GM21526 (cell line): Measurements from ENCODE around the gene GALNT2.

Experiments
- ATAC-seq: cut with Tn5 transposase; IDR thresholded peaks from one replicate; pipeline ENCODE4 v1.9.1; 2021; ENCODE audit warnings: moderate library complexity; ENCODE audit not compliant: unreplicated experiment, low FRiP score

Gene GALNT2

DNA sequence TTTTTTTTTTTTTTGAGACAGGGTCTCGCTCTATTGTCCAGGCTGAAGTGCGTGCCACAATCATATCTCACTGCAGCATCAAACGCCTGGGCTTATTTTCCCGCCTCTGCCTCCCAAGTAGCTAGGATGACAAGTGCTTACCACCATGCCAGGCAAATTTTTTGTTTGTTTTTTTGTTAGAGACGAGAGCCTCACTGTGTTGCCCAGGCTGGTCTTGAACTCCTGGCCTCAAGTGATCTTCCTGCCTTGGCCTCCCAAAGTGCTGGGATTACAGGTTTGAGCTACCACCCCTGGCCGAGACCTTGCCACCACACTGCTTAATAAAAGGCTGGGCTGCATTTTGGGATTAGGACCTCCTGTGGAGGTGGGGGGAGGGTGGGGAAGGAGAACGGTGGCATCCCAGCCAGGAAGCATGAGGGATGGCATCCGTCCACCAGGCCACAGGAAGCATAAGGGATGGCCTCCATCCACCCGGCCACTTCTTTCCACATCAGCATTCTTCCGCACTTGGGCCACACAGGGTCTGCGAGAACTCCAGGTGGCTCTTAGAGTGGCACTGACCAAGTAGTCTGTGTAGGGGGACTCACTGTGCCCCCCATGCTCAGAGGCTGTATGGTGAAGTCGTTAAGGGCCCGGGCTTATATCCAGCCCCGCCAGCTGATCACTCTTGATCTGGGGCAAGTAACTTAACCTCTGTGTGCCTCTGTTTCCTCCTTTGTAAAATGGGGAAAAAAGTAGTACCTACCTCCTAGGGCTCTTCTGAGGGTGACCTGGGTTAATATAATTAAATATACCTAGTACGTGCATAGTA is 75.0 kb downstream of the GALNT2 start:
- no peak for ATAC-seq

DNA sequence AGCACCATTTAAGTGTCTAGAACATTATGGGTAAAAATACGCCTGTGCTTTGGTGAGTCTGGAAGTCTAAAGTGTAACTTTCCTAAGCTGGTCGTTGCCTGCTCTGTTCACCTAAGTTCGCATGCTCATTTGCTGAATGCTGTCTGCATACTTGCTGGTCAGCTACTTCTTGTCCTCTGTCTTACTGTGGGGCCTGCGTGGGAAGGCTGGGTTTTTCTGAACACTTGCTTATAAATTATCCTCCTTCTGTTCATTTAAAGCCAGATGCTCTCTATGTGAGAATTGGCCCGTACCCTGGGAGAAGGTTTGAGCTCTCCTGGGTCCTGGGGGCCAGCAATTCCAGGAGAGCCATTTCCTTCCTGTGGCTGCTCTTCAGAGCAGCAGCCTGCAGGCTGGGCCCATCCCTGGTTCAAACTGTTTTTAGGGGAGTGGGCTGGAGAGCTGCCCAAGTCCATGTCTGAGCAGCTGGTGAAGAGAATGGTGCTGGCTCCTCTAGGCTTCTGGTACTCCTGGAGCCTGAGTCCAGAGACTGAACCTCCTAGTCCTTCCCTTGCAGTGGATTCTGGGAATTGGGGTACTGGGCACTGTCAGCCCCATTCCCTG is 75.7 kb downstream of the GALNT2 start:
- no peak for ATAC-seq

DNA sequence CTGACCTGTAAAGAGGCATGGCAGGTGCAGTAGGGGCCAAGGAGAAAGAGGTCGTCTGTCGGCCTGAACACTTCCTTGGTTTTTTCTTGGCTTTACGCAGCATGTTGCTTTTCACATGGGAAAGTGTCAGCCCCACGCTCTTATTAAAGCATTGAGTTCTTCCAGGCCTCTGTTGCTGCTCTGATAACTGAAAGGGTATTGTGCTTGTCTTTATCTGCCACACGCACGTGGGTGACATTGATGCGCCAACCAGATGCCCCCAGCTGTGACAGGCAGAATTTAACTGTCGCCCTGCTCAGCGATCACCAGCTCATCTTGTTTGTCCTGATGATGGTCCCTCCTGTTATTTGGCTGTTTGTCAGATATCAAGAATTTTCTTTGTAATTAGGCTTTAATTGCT is 76.5 kb downstream of the GALNT2 start:
- no peak for ATAC-seq

DNA sequence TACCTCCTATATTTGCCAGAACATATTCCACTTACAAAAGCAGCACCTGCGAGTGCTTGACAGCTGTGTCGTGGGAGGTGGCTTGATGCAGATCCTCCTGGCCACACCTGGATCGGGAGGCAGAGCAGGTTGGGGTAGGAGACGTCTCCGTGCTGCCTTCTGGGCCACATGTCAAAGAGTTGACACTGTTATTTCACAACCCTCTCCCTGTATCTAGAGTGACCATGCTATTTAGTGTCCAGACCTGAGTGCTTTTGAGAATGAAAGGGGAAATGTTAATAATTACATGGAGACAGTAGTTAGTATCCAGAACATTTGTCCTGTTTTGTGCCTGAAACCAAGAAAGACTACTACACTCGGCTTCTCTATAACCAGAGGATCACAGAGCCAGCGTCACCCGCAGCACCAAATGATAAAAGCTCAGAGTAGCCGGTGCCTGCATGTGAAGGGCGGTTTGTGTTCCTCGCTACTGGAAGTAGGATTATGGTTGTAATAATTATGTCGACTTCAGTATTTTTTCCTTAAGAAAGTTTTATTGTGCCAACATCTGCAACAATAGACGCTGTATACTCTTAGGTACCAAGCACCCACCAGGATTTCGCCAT is 77.1 kb downstream of the GALNT2 start:
- ATAC-seq, result no peak

DNA sequence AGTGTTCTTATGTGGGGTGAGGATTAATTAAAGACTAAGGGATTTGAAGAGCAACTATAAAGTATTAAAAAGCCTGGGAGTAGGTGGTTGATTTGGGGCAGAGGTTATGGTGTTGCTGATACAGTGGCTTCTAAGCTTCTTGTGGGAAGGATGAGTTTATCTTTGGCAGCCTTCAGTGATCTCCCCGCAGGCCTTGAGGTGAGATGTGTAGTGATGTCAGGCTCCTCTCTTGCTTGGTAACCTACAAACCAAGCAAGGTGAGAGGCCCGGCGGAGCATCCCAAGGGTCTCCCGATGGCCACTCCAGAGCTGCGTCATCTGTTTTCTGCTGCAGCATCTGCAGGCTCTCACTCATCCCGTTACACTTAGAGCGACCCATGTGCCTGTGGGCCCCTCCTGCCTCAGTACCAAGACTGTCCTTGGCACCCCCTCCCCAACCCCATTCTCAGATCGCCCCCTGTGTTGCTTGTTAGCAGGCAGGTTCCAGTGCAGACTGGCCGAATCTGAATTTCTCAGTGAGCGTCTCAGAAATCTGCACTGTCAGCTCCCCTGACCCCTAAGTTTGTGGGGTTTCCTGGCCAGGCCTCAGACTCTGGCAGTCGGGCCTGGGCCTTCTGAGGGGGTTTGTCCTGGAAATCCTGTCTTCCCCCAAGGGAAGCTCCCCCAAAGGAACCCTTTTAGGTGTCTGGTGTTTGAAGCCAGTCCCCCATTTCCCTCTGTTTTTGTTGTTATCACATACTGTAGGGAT is 77.9 kb downstream of the GALNT2 start:
- ATAC-seq, result no peak

DNA sequence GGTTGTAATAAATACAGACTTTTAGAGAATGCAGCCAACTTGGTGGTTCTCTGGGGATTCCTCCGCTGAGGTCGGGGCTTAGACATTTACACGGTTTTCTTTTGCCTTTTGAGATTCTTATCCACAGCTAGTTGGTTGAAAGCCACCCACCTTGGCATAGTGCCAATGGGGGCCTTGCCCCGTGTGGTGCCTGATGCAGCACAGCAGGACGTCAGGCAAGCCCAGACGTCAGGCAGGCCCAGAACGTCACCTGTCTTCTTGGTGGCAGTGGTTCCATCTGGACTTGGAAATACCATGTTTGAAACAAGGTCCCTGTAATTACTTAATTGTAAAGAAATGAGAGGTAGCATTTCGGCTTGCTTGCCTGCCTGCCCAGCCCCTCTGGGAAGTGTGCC is 78.5 kb downstream of the GALNT2 start:
- ATAC-seq, result no peak

DNA sequence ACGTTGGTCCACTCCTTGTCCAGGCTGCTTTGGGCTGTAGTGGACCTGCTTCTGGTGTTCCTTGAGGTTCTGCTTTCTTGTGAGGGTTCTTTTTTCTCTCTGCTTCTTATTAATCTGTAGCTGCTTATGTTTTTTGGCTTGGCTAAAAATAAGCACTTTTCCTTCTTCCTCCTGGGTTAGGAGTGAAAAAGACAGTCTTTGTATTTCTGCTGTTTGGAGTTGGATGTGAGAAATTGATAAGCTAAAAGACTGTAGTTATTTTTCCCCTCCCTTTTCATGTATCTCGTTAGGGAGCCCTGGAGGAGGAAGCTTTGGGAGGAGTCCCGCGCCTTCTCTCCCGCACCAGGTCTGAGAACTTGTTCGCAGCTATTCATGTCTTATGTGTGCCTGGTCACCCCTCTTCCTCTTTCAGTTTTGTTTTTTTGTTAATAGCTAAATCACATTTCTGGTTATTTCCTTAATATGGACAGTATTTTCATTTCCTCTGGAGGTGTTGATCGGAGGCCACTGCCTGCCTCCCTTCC is 79.0 kb downstream of the GALNT2 start:
- no peak for ATAC-seq

DNA sequence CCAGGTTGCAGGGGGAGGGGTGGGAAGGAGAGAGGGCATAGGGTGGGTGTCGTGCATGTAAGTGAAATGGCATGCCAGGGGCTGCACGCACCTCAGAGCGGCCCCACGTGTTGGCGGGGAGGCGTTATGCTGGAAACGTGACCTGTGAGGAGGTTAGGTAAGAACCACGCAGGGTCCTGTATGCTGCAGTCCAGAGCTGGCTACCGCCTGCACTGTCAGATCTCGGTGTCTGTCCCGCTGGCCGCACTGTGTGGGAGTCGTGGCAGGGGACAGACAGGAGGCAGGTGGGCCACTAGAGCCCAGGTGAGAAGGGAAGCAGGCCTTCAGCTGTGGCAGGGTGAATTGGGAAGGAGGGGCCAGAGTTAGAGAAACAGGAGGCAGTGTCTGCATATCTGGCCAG is 79.7 kb downstream of the GALNT2 start:
- ATAC-seq, result no peak

DNA sequence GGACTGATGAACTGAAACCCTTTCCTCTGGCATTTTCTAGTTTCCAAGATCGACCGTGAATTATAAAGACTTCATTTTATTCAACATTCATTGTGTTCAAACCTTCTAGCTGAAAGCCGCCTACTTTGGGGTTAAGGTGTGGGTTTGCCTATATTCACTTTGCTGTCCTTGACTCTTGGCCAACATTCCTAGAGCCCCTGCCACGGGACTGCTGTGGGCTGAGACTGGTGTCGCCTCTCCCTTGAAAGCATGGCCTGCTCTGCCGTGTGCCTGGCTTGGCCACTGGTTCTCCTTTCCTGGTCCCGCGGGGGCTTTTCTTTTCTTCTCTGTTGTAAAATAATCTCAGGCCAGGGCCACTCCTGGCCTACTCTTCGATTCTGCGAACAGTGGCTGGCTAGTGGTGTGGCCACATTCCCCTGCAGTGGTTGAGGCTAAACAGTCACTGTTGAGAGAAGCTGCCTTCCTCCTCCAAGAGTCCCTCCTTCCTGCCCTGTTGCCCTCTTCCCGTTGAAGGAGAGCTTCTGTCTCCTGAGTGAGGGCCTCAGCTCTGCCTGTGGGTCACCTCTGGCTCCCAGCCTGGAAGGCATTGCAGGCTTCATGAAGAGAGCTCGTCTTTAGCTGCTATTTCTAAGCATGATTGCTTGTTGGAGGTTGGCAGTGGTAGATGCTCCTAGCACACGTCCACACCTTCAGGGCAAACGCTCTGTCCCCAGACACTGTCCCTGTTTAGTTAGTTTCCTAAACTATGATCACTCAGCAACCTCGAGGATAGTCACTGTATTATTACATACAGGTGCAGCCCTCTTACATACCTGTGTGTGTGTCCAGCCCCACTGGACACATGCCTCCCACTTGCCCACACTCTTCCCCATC is 80.5 kb downstream of the GALNT2 start:
- ATAC-seq, result no peak

DNA sequence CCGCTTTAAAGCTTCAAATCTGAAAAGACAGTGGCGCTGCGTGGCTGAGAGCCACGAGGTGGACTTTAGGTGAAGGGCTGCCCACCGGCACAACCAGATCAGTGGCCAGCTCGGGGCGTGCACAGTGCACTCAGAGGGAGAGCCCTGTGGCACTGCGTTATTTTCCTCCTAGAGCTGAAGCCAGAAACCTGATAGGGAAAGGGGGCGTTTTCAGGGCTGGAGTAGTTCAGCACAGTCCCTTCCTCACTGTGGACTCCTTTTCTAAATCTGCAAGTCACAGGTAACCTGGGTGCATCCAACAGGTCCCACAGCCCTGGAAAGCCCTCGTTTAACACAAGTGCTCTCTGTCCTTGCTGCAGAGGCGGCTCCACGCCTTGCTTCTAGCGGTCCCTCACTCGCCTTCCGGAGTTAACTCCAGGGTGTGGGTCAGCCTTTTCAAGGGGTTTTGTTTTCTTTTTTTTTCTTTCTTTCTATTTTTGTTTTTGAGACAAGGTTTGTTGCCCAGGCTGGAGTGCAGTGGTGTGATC is 81.2 kb downstream of the GALNT2 start:
- ATAC-seq, result no peak

DNA sequence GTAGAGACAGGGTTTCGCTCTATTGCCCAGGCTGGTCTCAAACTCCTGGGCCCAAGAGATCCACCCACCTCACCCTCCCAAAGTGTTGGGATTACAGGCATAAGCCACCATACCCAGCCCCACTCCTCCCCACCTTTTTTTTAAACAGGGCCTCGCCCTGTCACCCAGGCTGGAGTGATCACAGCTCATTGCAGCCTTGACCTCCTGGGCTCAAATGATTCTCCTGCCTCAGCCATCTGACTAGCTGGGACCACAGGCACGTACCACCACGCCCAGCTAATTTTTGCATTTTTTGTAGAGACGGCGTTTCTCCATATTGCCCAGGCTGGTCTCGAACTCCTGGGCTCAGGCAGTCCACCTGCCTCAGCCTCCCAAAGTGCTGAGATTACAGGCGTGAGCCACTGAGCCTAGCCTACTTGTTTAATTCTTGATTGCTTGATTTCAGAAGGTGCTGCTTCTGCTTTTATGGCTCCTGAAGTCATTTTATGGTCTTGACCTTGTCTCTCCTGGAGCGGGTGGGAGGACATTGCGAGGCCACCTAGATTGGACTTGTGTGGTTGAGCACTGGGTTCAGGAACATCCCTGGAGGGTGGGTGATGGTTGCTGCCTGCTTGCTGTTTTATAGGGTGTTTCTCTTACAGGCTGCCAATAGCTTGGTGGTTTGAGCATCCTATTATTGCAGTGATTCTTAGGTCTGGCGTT is 81.9 kb downstream of the GALNT2 start:
- ATAC-seq, result no peak

DNA sequence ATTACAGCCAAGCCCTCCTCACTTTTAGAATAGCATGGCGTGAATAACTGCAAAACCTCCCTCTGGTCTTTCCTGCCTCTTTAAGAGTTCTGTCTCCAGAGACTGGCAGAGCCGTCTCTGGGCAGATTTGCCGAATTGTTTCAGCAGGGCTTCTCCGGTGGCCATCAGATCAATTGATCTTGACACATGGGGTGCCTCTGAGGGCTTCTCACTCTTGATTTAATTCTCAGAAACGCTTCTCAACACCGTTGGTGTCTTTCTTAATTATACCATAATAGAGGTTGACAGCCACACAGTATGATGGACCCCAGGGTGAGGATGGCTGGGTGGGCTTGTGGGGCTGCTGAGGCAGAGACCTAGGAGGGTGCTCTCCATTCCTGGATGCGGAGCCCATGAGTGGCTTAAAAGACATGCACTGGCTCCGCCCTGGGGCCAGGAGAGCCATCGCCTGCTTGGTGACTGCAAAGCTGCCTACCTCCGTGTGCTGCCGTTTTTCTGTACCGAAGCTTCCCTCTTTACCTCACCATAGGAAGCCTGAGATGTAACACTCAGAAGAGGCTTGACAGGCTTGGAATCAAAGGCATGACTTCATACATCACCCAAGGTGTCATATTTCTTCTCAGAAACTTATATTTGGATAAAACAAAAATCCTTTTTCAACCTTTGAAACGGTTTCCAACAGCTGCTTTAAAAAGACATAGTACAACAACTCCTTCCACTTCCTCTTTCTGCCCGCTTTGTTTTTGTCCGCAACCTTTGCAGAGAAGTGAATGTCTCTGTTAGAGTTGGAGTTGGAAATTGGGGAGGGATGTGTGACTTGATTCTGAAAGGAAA is 82.9 kb downstream of the GALNT2 start:
- ATAC-seq, result peak; percentile 74

DNA sequence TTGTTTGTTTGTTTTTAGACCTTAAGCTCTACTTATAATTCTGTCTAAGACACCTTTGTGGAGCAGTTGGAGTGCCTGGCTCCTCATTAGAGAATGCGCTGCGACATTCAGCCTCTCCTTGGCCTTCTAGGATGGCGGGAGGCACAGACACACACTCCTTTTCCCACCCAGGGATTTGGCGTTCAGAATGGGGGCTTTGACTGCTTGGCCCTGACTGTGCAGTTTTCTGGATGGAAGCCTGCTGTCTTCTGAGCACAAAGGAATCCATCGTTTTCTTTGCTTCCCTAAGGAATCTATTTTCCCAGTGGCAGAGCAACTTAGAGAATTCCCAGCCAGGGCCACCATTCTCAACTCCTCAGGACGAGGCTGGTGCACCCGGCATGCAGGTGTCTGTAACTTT is 83.6 kb downstream of the GALNT2 start:
- ATAC-seq, result no peak

DNA sequence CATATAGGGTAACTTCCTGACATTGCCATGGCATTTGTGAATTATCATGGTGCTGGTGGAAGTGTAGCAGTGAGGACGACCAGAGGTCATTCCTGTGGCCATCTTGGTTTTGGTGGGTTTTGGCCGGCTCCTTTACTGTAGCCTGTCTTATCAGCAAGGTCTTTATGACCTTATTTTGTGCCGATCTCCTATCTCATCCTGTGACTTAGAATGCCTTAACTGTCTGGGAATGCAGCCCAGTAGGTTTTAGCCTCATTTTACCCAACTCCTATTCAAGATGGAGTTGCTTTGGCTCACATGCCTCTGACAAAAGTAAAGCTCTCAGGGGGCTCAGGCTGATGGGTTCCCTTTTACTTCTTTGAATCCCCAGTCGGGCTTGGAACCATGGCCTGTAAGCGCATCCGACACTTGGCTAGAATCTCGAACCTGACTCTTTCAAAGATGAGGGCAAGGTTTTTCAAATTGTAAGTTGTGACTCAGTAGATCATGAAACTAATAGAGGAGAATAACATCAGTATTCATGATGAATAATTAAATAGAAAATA is 85.0 kb downstream of the GALNT2 start:
- ATAC-seq, result no peak

DNA sequence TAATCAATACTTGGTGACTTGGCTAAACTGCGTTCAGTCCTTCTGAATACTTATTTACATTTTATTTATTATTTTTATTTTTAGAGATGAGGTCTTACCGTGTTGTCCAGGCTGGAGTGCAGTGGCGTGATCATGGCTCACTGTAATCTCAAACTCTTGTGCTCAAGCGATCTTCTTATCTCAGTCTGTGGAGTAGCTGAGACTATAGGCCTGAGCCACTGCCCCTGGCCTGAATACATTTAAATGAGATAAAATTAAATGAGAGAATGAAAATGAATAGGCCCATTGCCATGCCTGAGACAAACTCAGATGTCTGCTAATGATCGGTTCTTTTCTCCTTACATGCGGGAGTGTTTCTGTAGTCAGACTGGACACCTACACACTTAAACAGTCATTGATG is 86.0 kb downstream of the GALNT2 start:
- no peak for ATAC-seq

DNA sequence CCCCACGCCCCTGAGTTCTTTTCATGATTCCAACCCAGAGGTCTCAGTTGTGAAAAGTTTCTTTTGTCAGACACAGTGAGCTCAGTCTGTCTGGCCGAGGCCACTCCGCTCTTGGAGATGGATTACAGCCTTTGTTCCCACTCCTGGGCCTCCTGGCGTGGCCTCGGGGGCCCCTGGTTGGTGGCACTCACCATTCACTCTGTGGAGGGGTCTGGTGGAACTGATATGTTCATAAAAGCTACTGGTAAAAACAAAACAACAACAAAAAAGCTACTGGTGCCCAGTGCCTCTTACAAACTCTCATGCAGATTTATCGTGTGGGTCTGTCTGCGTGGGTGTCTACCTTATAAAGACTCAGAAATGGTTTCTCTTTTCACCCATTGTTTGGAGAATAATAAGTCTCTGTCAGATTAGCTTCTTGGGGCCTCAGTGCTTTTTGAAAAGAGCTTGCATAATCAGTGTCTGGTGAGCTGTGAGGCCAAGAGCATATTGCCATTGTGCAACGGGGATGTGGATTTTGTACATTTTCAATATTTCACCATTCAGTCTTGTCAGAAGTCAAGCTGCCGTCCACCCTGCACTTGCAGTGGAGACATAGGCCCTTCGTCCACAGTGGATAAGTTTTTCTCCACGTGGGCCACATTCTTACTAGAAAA is 86.7 kb downstream of the GALNT2 start:
- no peak for ATAC-seq

DNA sequence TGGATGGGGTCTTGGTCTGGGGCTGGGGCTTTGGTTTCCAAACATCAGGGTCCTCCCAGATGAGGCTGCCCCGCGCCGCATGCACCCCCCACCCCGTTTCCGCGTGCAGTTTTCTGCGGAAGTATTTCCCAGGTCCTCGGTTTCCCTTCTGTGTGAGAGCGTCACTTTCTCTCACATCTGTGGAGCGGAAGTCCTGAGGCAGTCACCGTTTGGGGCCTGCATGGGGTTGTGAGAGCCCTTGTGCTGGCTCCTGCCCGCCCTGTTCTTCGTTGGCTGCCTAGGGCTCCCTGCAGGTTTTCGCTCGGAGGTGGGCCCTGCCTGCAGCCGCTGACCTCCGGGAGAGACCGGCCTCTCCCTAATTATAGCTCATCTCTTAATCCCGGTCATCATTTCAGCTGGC is 88.0 kb downstream of the GALNT2 start:
- no peak for ATAC-seq

DNA sequence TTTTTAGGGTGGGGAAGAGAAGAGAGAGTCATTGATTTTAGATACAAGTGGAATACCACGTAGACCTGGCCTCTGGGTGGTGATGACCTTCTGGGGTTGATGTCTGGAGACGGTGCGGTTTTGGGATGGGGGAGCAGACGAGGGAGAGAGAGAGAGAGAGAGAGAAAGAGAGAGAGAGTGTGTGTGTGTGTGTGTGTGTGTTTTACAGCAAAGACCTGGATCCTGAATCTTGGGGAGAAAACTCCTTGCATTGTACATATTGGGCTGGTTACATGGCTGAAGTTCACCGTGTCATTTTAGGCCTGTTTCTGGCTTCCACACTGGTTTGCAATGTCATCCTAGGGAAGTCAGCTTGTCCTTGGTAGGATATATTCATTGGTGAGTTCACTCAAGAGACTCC is 89.0 kb downstream of the GALNT2 start:
- ATAC-seq, result no peak
